ENCODE data around the gene ISL2. TPM values are rescaled to one million over a fixed set of nuclear protein-coding genes. Genes with fewer than 3 reads are reported as not detected.
A peak's percentile ranks its signal among the peaks of the same experiment; 100 is the strongest.
"Not testable (repeated sequence)": the region's sequence is repeated elsewhere in the genome, so short reads cannot be mapped to it uniquely, and the experiment has no call there.

The ISL2 gene
- polyA plus RNA-seq, 1 experiment, result 7.7 TPM

GRCh38 chr15:76311100-76311953 lies 25.2 kb upstream of the ISL2 start, which contains the start of gene ETFA:
ETFA (minus strand) TSS chr15:76311469; CDS start chr15:76311388, 81 bp downstream.
- POLR2A ChIA-PET, result no interaction called here
- H3K27me3 ChIP-seq (ENCODE audit: control insufficient read depth, insufficient read depth, low read length), result no peaks in the 10 kb centered on the region
- no peaks in the 10 kb centered on the region for H3K36me3 ChIP-seq (ENCODE audit: control insufficient read depth, insufficient read depth, low read length)
- peak within 1 kb of the TSS; percentile 74 for H3K4me3 ChIP-seq (ENCODE audit: low read depth, low read length)
- DNase-seq (ENCODE audit: low read depth), result peak; percentile 62
- TF ChIP-seq, protein P1, sequence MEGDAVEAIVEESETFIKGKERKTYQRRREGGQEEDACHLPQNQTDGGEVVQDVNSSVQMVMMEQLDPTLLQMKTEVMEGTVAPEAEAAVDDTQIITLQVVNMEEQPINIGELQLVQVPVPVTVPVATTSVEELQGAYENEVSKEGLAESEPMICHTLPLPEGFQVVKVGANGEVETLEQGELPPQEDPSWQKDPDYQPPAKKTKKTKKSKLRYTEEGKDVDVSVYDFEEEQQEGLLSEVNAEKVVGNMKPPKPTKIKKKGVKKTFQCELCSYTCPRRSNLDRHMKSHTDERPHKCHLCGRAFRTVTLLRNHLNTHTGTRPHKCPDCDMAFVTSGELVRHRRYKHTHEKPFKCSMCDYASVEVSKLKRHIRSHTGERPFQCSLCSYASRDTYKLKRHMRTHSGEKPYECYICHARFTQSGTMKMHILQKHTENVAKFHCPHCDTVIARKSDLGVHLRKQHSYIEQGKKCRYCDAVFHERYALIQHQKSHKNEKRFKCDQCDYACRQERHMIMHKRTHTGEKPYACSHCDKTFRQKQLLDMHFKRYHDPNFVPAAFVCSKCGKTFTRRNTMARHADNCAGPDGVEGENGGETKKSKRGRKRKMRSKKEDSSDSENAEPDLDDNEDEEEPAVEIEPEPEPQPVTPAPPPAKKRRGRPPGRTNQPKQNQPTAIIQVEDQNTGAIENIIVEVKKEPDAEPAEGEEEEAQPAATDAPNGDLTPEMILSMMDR (IDR thresholded peaks at IDR 0.05; ENCODE audit: insufficient read depth, low read depth, low read length), result no peak
- CTCF ChIA-PET, result interaction anchor here (1.0 to 1.1 kb wide), 2 partner anchors 19 to 164 kb away, joined by 3 read pairs; no protein-coding TSS in a partner anchor

- Histone ChIP-seq H3K36me3 (ENCODE audit: control insufficient read depth, insufficient read depth, low read length) (no peaks in the 10 kb centered on the region), H3K4me3 (ENCODE audit: low read depth, low read length) (no peak overlapping the region), H3K27me3 (ENCODE audit: control insufficient read depth, insufficient read depth, low read length) (no peaks in the 10 kb centered on the region)
- POLR2A ChIA-PET, result no interaction called here
- no peak for DNase-seq (ENCODE audit: low read depth)
- CTCF ChIA-PET, result interaction anchor here (0.7 to 2.1 kb wide), 6 partner anchors 11 to 164 kb away, joined by 3 to 10 read pairs (median 3); no protein-coding TSS in a partner anchor
- TF ChIP-seq, protein P1 (IDR thresholded peaks at IDR 0.05; ENCODE audit: insufficient read depth, low read depth, low read length), result no peak
Observed at GRCh38 chr15:76312540-76313174, 23.9 kb upstream of the ISL2 start.

- POLR2A ChIA-PET; H3K36me3 ChIP-seq (ENCODE audit: control insufficient read depth, insufficient read depth, low read length): not testable (repeated sequence)
- CTCF ChIA-PET, result interaction anchor here (0.7 to 2.1 kb wide), 6 partner anchors 11 to 165 kb away, joined by 3 to 10 read pairs (median 3); no protein-coding TSS in a partner anchor
Observed at GRCh38 chr15:76313175-76313567, 23.4 kb upstream of the ISL2 start.

DNA sequence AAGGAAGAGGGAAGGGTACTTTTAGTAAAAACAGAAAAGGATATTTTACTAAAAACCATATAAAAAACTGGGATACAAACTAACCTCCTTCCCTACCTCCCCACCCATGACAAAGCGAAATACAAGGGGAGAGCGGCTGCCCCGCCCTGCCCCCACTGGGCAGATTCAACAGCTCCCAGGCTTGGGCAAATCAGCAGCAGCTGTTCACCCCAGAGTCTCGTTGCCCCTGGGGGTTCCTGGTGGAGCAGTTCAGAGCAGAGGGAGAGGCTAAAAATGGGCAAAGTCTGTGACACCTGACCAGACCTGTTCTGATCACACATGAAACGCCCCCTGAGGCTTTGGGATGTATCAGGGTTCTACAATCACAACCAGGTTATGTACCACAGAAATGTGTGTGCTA lies 22.8 kb upstream of the ISL2 start:
- Histone ChIP-seq H3K4me3 (ENCODE audit: low read depth, low read length) (no peak overlapping the region), H3K36me3 (ENCODE audit: control insufficient read depth, insufficient read depth, low read length) (no peaks in the 10 kb centered on the region), H3K27me3 (ENCODE audit: control insufficient read depth, insufficient read depth, low read length) (no peaks in the 10 kb centered on the region)
- ChIA-PET CTCF (interaction anchor here (0.5 to 2.1 kb wide), 5 partner anchors 16 to 165 kb away, joined by 3 to 10 read pairs (median 3); no protein-coding TSS in a partner anchor), POLR2A (no interaction called here)
- DNase-seq (ENCODE audit: low read depth), result no peak
- TF ChIP-seq, protein P1 (IDR thresholded peaks at IDR 0.05; ENCODE audit: insufficient read depth, low read depth, low read length), result no peak

More at GRCh38 chr15:76313175-76313567, 23.4 kb upstream of the ISL2 start:
- DNase-seq (ENCODE audit: low read depth); H3K27me3 ChIP-seq (ENCODE audit: control insufficient read depth, insufficient read depth, low read length); H3K4me3 ChIP-seq (ENCODE audit: low read depth, low read length): not testable (repeated sequence)

- ChIA-PET POLR2A (no interaction called here), CTCF (interaction anchor here (5.8 kb wide), 1 partner anchor 10 kb away, joined by 32 read pairs; no protein-coding TSS in a partner anchor)
Observed at GRCh38 chr15:76320012-76320411, 16.6 kb upstream of the ISL2 start.

More at GRCh38 chr15:76320012-76320411, 16.6 kb upstream of the ISL2 start:
- Histone ChIP-seq H3K27me3 (ENCODE audit: control insufficient read depth, insufficient read depth, low read length) (no peaks in the 10 kb centered on the region; the same call in 1 of the 2 replicates), H3K36me3 (ENCODE audit: control insufficient read depth, insufficient read depth, low read length) (no peaks in the 10 kb centered on the region), H3K4me3 (ENCODE audit: low read depth, low read length) (no peak overlapping the region)
- no peak for DNase-seq (ENCODE audit: low read depth)
- TF ChIP-seq, protein P1 (IDR thresholded peaks at IDR 0.05; ENCODE audit: insufficient read depth, low read depth, low read length), result no peak
